CD14-positive monocyte (primary cell): Measurements from ENCODE around the gene UBE2D3. TPM values are rescaled to one million over a fixed set of nuclear protein-coding genes. Genes with fewer than 3 reads are reported as not detected.

Source experiments
- DNase-seq, 3 donors: peaks; one replicate each; pipeline ENCODE4 v3.0.0-alpha.2; 2011 to 2022
- H2AFZ ChIP-seq: 2 replicates; pipeline ENCODE4 v1.6.0; 2012; ENCODE audit warnings: mild to moderate bottlenecking, low read depth, low read length, inconsistent platforms; ENCODE audit not compliant: insufficient read depth, poor library complexity, severe bottlenecking
- H3K27ac ChIP-seq, 2 donors: 1 replicate in 1 of 2; 2 replicates in 1 of 2; pipeline ENCODE4 v1.5.1; 2012 to 2013; ENCODE audit warnings: low read length in 2 of 2, control low read depth in 1 of 2, inconsistent platforms in 1 of 2, low read depth in 1 of 2, mild to moderate bottlenecking in 1 of 2
- H3K27me3 ChIP-seq, 2 donors: one replicate each; pipeline versions ENCODE4 v1.6.0 to v1.6.1; 2011 to 2013; ENCODE audit warnings: low read length in 2 of 2; ENCODE audit not compliant: control insufficient read depth in 2 of 2, insufficient read depth in 2 of 2
- H3K36me3 ChIP-seq, 2 donors: replicated peaks in 1 of 2; 1 replicate in 1 of 2; 2 replicates in 1 of 2; pipeline versions ENCODE4 v1.5.1 to v1.6.1; 2012 to 2013; ENCODE audit warnings: low read length in 2 of 2, control low read depth in 1 of 2, inconsistent platforms in 1 of 2, mild to moderate bottlenecking in 1 of 2; ENCODE audit not compliant: insufficient read depth in 2 of 2, control insufficient read depth in 1 of 2
- H3K4me1 ChIP-seq, 2 donors: 1 replicate in 1 of 2; 2 replicates in 1 of 2; pipeline versions ENCODE4 v1.5.1 to v1.6.1; 2012 to 2013; ENCODE audit warnings: low read length in 2 of 2, control low read depth in 1 of 2, inconsistent platforms in 1 of 2, mild to moderate bottlenecking in 1 of 2, moderate library complexity in 1 of 2; ENCODE audit not compliant: insufficient read depth in 2 of 2, control insufficient read depth in 1 of 2
- H3K4me2 ChIP-seq: replicated peaks from 2 replicates; pipeline ENCODE3; 2012; ENCODE audit warnings: low read length, moderate library complexity, mild to moderate bottlenecking; ENCODE audit not compliant: poor library complexity, severe bottlenecking; ENCODE audit errors: extremely low read depth
- H3K4me3 ChIP-seq, 3 experiments: fragments of 200-600 bp in 1 of 3; sonication (generic) in 1 of 3; replicated peaks in 1 of 3; 1 replicate in 2 of 3; 2 replicates in 1 of 3; pipeline ENCODE4 v1.5.1; 2011 to 2013; ENCODE audit warnings: low read length in 3 of 3, mild to moderate bottlenecking in 3 of 3, control low read depth in 2 of 3, low read depth in 2 of 3, inconsistent platforms in 1 of 3, moderate library complexity in 1 of 3
- H3K79me2 ChIP-seq: 2 replicates; pipeline ENCODE4 v1.6.0; 2012; ENCODE audit warnings: mild to moderate bottlenecking, control low read depth, inconsistent platforms, low read length, moderate library complexity; ENCODE audit not compliant: insufficient read depth
- H3K9ac ChIP-seq: 2 replicates; pipeline ENCODE4 v1.6.0; 2017; ENCODE audit warnings: low read length, mild to moderate bottlenecking; ENCODE audit not compliant: insufficient read depth, poor library complexity, severe bottlenecking
- H3K9me3 ChIP-seq, 2 donors: replicated peaks in 1 of 2; 1 replicate in 1 of 2; 2 replicates in 1 of 2; pipeline versions ENCODE4 v1.5.1 to v1.6.1; 2012 to 2013; ENCODE audit warnings: low read length in 2 of 2, control low read depth in 1 of 2; ENCODE audit not compliant: control insufficient read depth in 1 of 2, insufficient read depth in 1 of 2
- H4K20me1 ChIP-seq: 2 replicates; pipeline ENCODE4 v1.6.0; 2012; ENCODE audit warnings: mild to moderate bottlenecking, low read length, control low read depth, moderate library complexity; ENCODE audit not compliant: insufficient read depth
- H3K27ac Mint-ChIP-seq, 7 donors: one replicate each; pipeline ENCODE4 v1.8.0; 2020; ENCODE audit warnings: mild to moderate bottlenecking in 7 of 7, mixed read lengths in 7 of 7, moderate library complexity in 6 of 7, inconsistent platforms in 2 of 7
- H3K27me3 Mint-ChIP-seq, 3 donors: one replicate each; pipeline ENCODE4 v1.8.0; 2021 to 2022; ENCODE audit warnings: low read depth in 3 of 3, mild to moderate bottlenecking in 3 of 3, mixed read lengths in 3 of 3, moderate library complexity in 3 of 3, inconsistent platforms in 1 of 3
- H3K36me3 Mint-ChIP-seq, 2 donors: one replicate each; pipeline ENCODE4 v1.8.0; 2020; ENCODE audit warnings: mixed read lengths in 2 of 2, inconsistent platforms in 1 of 2, mild to moderate bottlenecking in 1 of 2
- H3K4me1 Mint-ChIP-seq: one replicate; pipeline ENCODE4 v1.8.0; 2020; ENCODE audit warnings: mild to moderate bottlenecking, mixed read lengths
- H3K4me3 Mint-ChIP-seq, 2 donors: one replicate each; pipeline ENCODE4 v1.8.0; 2020; ENCODE audit warnings: mild to moderate bottlenecking in 2 of 2, mixed read lengths in 2 of 2, moderate library complexity in 1 of 2
- H3K9me3 Mint-ChIP-seq, 7 donors: one replicate each; pipeline ENCODE4 v1.8.0; 2020 to 2022; ENCODE audit warnings: mixed read lengths in 7 of 7, mild to moderate bottlenecking in 6 of 7, moderate library complexity in 6 of 7, inconsistent platforms in 2 of 7
- CTCF ChIP-seq: fragments of 200-600 bp; IDR thresholded peaks from one replicate; pipeline ENCODE4 v1.8.0; 2022; ENCODE audit warnings: antibody characterized with exemption, mild to moderate bottlenecking
- WGBS: methylation state at CpG from one replicate; pipeline ENCODE4 v1.1.5; 2013; ENCODE audit warnings: missing lambda C conversion rate; ENCODE audit not compliant: insufficient coverage; 5-methylcytosine and 5-hydroxymethylcytosine counted together
- intact Hi-C, 2 donors: fragments of 100-400 bp; cut with micrococcal nuclease; formaldehyde crosslinking; loops; one replicate each; pipeline versions ENCODE4 v1.15.0 to v1.15.1; 2023
- polyA plus RNA-seq, 3 donors: library from polyadenylated mRNA; depleted of rRNA in 1 of 3; unstranded in 2 of 3; stranded (reverse) in 1 of 3; fragments of 300-500 nt in 2 of 3; fragments of >200 nt in 1 of 3; fragmentation: Illumina TruSeq in 2 of 3; gene quantifications; 1 replicate in 2 of 3; 2 replicates in 1 of 3; pipeline ENCODE4 v1.2.3, GENCODE V29; 2012 to 2021

UBE2D3 gene
- polyA plus RNA-seq, 3 donors = 340 to 499 (median 457) TPM

GRCh38 chr4:102761906-102762305, 65.4 kb downstream of the UBE2D3 start:
- peak overlapping the region in 1 of 7 donors; percentile 99 for H3K27ac Mint-ChIP-seq
- 94% methylated on average over 10 of the region's 14 CpGs for WGBS
- peak overlapping the region; percentile 92 for H3K4me2 ChIP-seq

GRCh38 chr4:102761296-102761701, 66.1 kb downstream of the UBE2D3 start:
- peak overlapping the region; percentile 97 to 99 (median 98) for H3K27ac Mint-ChIP-seq
- H3K9me3 ChIP-seq = no peaks in the 10 kb centered on the region
- peak overlapping the region; percentile 75 for H2AFZ ChIP-seq
- peaks cover 0 to 2% (median 0%) of the 10 kb centered on the region in 7 donors for H3K9me3 Mint-ChIP-seq
- peak overlapping the region; percentile 100 for H3K9ac ChIP-seq
- no peak for TF ChIP-seq CTCF
- DNase-seq = peak in 1 of 3 donors; percentile 9
- H4K20me1 ChIP-seq = peaks cover 22% of the 10 kb centered on the region
- H3K4me2 ChIP-seq = peak overlapping the region; percentile 92
- WGBS = under 1% methylated on average over 12 of the region's 15 CpGs
- H3K27me3 Mint-ChIP-seq = peaks cover 0 to 4% (median 3%) of the 10 kb centered on the region in 3 donors
- H3K36me3 Mint-ChIP-seq = peaks cover 9 to 22% of the 10 kb centered on the region in 2 donors
- intact Hi-C loops = loop anchor here in 1 of 2 donors (2.0 to 5.0 kb wide), 3 partner anchors 28 to 66 kb away; partner anchors contain the start of gene UBE2D3
- H3K27me3 ChIP-seq = no peaks in the 10 kb centered on the region
- peak overlapping the region; percentile 99 to 100 for H3K27ac ChIP-seq
- peaks cover 43% of the 10 kb centered on the region for H3K4me1 Mint-ChIP-seq
- H3K4me1 ChIP-seq = peaks cover 39 to 43% of the 10 kb centered on the region in 2 donors
- H3K79me2 ChIP-seq = peaks cover 39% of the 10 kb centered on the region
- peak overlapping the region; percentile 88 to 92 for H3K4me3 Mint-ChIP-seq
- peak overlapping the region; percentile 79 to 99 (median 95) for H3K4me3 ChIP-seq
- no peaks in the 10 kb centered on the region for H3K36me3 ChIP-seq

More at GRCh38 chr4:102761906-102762305, 65.4 kb downstream of the UBE2D3 start:
- Histone ChIP-seq H3K79me2 (peaks cover 33% of the 10 kb centered on the region), H3K27ac (no peak overlapping the region), H2AFZ (no peak overlapping the region), H3K9me3 (no peaks in the 10 kb centered on the region), H3K4me3 (peak overlapping the region in 1 of 3 experiments; percentile 79), H3K36me3 (no peaks in the 10 kb centered on the region), H4K20me1 (peaks cover 19% of the 10 kb centered on the region), H3K4me1 (peaks cover 35 to 39% of the 10 kb centered on the region in 2 donors), H3K9ac (no peak overlapping the region), H3K27me3 (no peaks in the 10 kb centered on the region)
- intact Hi-C loops = loop anchor here in 1 of 2 donors (2.0 to 5.0 kb wide), 3 partner anchors 27 to 65 kb away; partner anchors contain the start of gene UBE2D3
- TF ChIP-seq CTCF = no peak
- Mint-ChIP-seq H3K4me3 (peak overlapping the region; percentile 88 to 92), H3K4me1 (peaks cover 39% of the 10 kb centered on the region), H3K27me3 (peaks cover 0 to 5% (median 4%) of the 10 kb centered on the region in 3 donors), H3K36me3 (peaks cover 8 to 20% of the 10 kb centered on the region in 2 donors), H3K9me3 (peaks cover 0 to 2% (median 0%) of the 10 kb centered on the region in 7 donors)
- no peak for DNase-seq
